Left kidney (tissue), 2 donors: Measurements from ENCODE around the gene KIF26A. TPM values are rescaled to one million over a fixed set of nuclear protein-coding genes. Genes with fewer than 3 reads are reported as not detected.
"Not testable (repeated sequence)": the region's sequence is repeated elsewhere in the genome, so short reads cannot be mapped to it uniquely, and the experiment has no call there.

Experiments
- DNase-seq: peaks from one replicate; pipeline ENCODE4 v3.0.0-alpha.2; 2013
- polyA plus RNA-seq: library from polyadenylated mRNA; unstranded; fragments of 120-200 nt; gene quantifications from one replicate; pipeline ENCODE4 v1.2.1, GENCODE V29; 2013; ENCODE audit not compliant: insufficient read length

The KIF26A gene
- polyA plus RNA-seq, 1 donor, result 6.4 TPM

DNA sequence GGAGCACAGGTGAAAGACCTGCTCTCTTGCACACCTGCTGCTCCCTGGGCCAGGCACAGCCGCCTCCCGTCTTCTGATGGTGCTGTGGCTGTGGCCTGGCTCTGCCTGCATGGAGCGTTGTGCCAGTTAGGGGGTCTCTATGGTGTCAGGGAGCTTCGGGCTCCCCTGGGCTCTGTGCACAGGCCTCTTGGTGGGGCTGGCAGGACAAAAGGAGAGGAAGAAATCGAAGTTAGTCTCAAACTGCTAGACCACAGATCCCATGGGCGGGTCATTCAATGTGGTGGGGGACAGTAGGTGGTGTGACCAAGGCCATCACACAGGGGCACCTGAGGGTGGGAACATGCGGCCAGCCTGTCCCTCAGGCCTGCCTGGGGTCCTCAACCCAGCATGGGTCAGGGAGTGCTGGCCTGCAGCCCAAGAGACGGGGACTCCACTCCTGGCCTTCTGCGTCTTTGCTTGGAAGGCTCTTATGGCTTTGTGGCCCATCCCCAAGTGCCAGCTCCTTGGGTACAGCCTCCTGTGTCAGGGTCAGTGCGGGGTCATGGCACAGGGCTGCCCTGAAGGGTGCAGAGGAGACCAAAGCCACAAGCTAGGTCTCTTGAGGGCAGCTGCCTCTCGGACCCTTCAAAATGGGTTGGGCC lies 84.1 kb downstream of the KIF26A start:
- DNase-seq, result no peak

DNA sequence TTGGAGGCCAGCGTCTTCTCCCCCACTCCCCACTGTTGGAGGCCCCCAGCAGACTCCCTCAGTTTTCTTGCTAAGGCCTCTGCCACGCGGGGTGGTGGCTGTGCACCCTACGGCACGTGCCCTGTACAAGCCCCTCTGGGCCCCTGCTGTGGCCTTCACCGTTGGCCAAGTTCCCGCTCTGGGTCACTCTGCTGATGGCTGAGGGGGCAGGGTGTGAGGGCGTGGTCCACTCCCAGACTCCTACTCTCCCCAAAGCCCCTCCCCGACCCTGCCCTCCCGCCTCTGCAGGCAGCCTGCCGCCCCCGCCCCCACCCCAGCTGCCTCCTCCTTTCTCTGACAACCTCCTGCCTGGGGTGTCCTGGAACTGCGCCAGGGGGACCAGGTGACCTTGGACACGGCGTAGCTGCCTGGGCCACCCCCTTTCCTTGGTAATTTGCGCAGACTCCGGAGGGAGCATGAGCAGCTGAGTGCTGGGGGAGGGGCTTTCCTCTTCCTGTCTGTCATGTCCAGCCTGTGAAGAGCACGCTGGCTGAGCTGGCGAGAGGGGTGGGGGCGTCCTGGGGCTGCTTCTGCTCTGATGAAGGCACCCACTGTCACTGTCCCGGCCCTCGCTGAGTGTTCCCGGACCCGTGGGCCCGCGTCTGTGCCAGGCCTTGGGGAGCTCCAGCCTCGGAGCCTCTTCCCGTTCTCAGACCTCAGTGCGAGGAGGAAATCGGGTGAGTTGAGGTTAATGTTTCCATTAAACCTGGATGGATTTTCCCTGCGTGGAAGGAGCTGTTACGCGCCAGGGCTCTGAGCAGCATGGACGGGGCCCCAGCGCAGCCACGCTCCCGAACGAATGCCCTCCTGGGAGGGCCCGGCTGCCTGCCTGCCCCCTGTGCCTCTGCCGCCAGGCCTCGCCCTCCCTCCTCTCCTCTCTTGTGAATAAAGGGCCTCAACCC lies 85.0 kb downstream of the KIF26A start:
- DNase-seq, result peak; percentile 68

DNA sequence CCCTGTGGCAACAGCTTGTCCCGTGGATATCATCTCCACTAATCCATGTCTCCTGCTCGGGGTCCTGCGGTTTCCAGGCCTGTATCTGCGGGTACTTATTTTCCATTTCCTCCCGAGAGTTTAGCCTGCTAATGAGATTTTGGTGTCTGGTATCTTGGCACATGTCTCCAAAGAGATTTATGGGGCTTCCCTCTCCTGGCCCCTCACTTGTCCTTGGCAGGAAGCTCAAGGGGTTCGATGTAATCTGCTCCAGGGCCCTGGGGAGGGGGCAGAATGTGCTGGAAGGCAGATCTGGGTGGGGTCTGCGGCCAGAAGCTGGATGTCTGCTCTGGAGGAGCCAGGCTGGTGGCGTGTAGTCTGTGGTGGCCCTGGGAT lies 85.7 kb downstream of the KIF26A start:
- no peak for DNase-seq

DNA sequence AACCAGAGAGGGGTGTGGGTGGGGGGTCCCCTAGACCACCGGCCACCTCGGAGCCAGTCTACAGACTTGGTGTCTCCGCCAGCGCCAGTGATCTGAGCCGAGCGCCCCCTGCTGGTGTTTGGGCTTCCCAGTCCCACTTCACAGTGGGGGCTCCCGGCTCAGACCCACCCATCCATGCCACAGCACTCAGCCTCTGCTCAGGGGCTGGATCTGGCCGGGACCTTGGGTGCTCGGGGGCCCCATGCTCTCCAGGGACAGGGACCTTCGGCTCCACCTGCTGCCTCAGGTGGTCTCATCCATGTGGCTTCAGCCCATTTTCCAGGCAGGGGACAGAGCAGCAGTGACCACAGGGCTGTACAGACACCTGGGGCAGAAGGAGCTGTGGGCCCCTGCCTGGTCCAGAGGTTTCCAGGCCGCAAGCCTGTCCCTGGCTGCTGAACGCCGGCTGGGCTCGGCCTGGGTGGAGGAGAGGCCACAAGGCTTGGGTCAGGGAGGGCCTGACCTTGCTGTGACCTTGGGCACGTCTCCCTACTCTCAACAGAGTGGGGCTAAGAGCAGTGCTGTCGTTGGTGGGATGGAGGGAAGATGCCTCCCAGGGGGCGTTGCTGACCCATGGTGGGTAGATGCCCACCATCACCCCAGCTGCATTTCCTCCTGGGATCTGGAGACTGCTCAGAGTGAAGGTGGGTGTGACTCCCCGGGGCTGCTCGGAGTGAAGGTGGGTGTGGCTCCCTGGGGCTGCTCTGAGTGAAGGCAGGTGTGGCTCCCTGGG lies 86.3 kb downstream of the KIF26A start:
- DNase-seq, result no peak

DNA sequence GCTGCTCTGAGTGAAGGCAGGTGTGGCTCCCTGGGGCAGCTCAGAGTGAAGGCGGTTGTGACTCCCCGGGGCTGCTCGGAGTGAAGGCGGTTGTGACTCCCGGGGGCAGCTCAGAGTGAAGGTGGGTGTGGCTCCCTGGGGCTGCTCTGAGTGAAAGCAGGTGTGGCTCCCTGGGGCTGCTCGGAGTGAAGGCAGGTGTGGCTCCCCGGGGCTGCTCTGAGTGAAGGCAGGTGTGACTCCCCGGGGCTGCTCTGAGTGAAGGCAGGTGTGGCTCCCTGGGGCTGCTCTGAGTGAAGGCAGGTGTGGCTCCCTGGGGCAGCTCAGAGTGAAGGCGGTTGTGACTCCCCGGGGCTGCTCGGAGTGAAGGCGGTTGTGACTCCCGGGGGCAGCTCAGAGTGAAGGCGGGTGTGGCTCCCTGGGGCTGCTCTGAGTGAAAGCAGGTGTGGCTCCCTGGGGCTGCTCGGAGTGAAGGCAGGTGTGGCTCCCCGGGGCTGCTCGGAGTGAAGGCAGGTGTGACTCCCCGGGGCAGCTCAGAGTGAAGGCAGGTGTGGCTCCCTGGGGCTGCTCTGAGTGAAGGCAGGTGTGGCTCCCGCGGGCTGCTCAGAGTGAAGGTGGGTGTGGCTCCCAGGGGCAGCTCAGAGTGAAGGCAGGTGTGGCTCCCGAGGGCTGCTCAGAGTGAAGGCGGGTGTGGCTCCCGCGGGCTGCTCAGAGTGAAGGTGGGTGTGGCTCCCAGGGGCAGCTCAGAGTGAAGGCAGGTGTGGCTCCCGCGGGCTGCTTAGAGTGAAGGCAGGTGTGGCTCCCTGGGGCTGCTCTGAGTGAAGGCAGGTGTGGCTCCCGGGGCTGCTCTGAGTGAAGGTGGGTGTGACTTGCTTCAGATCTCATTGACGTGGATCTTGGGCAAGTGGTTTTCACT lies 87.1 kb downstream of the KIF26A start:
- not testable (repeated sequence) for DNase-seq

DNA sequence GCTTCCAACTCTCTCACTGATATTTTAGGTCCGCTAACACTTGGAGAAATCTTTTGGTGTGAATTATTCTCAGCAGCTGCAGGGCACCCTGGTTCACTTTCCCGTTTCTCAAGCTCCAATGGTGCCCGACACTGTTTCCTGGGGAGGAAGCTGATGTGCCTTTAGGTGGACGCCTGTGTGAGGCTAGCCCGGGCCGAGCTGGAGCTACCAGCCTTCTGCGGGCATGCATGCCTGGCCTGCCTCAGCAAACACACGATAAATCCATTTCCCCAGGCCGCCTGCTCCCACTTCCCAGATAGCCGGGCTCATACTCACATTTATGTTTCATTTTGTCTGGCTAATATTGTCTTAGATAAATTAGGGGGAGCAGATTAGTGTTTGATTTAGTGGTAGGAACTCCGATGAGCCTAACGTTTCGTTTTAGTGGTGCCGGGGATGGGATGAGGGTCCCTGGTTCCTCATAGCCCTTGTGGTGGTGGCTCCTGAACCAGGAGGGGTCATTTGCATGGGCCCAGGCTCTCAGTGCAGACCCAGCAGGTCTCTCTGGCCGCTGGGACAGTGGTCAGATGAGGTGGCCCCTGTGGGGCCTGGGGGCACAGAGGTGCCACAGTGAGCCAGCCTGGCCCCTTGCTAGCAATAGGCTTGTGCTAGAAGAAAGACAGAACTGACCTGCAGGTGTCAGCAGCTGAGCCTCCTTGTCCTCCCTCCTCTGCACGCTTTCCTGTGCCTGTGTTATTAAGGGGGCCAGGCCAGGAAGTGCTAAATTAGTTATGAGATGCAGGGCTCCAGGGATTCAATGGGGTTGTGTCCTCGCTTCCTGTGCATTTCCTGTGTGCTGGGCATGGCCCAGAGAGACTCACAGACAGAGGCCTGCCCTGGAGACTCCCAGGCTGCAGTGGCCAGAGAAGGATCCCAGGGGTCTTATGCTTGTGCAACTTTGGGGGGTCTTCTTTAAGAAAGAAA lies 88.3 kb downstream of the KIF26A start:
- no peak for DNase-seq

DNA sequence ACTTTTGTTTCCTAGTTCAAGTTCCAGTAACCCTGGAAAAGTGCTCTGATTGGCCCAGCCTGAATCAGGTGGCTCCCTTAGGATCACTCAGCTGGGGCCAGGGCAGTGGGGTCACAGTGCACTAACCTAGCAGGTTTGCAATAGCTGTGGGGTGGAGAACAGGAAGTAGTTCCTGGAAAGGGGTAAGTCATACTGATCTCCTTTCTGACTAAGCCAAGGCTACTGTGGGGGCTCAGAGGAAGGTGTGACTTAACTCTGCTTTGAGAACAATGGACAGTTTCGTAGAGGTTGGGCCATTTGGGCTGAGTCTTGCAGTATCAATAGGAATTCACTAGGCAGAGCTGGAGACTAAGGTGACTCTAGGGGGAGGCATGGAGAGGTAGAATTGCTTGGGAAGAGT lies 89.4 kb downstream of the KIF26A start:
- no peak for DNase-seq

DNA sequence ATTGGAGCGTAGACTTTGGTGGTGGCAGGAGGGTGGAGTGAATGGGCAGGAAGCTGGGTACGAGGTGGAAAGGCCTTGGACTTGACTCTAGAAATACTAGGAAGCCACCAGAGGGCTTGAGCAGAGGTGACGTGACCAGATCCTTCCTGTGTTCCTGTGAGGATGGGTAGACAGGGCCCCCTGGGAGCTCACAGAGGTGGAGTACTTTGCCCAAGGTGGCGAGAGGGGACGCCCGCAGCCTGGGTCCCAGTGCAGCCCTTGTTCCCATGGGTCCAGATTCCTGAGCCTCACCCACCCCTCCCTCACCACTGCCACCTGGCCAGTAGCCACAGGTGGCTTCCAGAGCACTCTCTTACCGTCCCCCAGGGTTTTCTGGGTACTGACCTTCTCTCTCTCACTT lies 89.8 kb downstream of the KIF26A start:
- DNase-seq, result no peak

DNA sequence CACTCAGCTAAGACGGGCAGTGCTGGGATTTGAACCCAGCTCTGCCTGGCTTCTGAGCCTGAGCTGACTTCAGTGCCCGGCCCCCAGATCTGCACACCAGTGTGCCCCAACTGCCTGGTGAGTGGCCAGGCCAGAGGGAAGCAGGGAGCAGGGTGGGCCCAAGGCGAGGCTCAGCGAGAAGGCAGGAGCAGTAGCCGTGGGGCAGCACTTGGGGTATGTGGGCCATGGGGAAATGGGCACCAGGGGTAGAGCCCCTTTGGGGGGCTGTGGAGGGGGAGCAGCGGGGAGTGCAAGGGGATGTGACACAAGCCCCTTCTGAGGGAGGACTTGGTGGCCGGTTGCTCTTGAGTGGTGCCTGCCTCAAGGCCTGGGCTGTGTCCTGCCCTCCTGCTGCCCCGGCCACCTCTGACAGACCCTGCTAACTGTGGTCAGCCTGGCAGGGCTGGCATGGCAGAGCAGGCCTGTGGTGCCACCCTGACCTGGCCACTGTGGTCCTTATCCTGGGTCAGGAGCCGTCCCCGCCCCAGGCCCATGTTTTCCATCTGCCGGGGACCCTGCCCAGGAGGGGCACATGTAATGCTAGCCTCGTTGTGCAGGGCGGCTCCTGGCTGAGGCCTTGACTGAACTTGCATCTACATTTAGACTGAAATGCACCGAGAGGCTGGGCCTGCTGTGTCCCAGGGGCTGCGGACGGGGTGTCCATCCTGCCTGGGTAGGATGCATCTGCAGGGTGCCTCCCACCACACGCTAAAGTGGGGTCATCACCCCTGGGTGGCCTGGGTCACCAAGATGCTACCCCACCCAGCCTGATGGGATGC lies 90.5 kb downstream of the KIF26A start:
- no peak for DNase-seq

DNA sequence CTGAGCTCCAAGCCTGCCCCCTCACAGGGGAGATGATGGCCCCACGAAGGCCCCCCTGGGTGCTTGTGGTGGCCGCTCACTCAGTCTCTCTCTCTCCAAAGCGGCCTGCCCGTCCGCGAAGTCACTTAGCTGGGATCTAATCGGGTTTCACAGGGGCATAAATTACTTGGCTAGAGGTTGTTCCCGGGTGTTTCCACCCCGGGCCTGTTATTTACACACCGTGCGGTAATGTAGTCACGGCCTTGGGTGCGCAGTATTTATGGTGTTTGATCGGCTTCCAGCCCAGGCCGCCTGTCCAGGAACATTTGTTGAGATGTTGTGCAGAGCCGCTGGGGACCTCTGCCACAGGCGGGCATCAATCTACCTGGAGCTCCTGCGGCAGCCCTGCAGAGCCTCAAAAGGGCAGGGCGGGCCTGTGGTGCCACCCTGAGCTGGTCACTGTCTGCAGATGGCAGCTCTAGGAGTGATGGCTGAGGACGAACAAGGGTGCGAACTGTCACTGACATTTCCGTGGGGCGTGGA lies 91.2 kb downstream of the KIF26A start:
- DNase-seq, result no peak

DNA sequence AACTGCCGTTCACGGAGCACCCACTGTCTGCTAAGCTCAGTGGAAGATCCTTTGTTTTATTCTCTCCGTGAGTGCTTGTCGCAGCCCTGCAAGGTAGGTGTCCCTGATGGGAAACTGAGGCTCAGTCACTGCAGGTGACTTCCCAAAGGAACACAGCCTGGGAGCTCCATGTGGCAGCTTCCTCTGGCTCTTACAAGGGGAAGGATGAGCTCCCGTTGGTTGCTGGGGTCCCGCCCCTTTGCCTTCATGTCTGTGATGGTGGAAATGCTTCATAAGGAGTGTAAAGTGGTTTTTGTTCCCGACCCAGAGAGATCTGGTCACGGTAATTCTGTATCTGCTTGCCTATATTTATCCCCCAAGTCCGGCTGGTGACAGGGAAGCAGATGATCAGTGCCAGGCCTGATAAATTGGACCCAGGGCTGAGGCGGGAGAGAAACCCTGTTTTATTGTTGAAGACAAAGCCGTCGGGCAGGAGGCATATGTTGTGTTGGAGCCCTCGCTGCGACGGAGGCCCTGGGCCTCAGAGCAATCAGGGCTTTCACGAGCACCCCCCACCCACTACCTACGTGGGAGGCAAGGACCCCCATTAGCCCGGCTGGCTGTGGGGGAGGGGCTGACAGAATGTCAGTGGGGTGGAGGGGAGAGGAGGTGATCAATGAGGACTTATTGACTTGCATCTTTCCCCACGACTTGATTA lies 91.9 kb downstream of the KIF26A start:
- no peak for DNase-seq

Other genes starting within 250 kb of the KIF26A start
- gene TDRD9, start 210.1 kb upstream of the KIF26A start, polyA plus RNA-seq, result 7.2 TPM
- not detected for gene RD3L, start 196.1 kb upstream of the KIF26A start, polyA plus RNA-seq
- 12.3 TPM for gene ASPG, start 52.9 kb upstream of the KIF26A start, polyA plus RNA-seq